Parathyroid adenoma (tissue), 2 donors: ENCODE measurements around the gene RNF19B.

Experiments
- H2AFZ ChIP-seq: fragments of 300-600 bp; sonication (generic); one replicate; pipeline ENCODE4 v1.7.0; 2017; ENCODE audit warnings: antibody characterized with exemption, mild to moderate bottlenecking
- H3K27ac ChIP-seq: fragments of 300-600 bp; sonication (generic); one replicate; pipeline ENCODE4 v1.7.0; 2017
- H3K27me3 ChIP-seq: fragments of 300-600 bp; sonication (generic); one replicate; pipeline ENCODE4 v1.7.0; 2017; ENCODE audit warnings: low read length; ENCODE audit not compliant: control insufficient read depth, insufficient read depth
- H3K36me3 ChIP-seq: fragments of 300-600 bp; sonication (generic); one replicate; pipeline ENCODE4 v1.7.0; 2017; ENCODE audit warnings: low read length; ENCODE audit not compliant: control insufficient read depth, insufficient read depth
- H3K4me1 ChIP-seq: fragments of 300-600 bp; sonication (generic); one replicate; pipeline ENCODE4 v1.7.0; 2017; ENCODE audit warnings: control low read depth
- H3K4me2 ChIP-seq: fragments of 300-600 bp; sonication (generic); one replicate; pipeline ENCODE4 v1.7.0; 2017; ENCODE audit warnings: low read length
- H3K4me3 ChIP-seq: fragments of 300-600 bp; sonication (generic); one replicate; pipeline ENCODE4 v1.7.0; 2017; ENCODE audit warnings: low read depth, low read length
- H3K79me2 ChIP-seq: fragments of 300-600 bp; sonication (generic); one replicate; pipeline ENCODE4 v1.7.0; 2017; ENCODE audit warnings: control low read depth
- H3K9ac ChIP-seq: fragments of 300-600 bp; sonication (generic); one replicate; pipeline ENCODE4 v1.7.0; 2017; ENCODE audit warnings: mild to moderate bottlenecking
- H3K9me3 ChIP-seq: fragments of 300-600 bp; sonication (generic); one replicate; pipeline ENCODE4 v1.7.0; 2017; ENCODE audit warnings: low read length; ENCODE audit not compliant: control insufficient read depth
- TF ChIP-seq, protein P1 (sequence below): fragments of 300-600 bp; sonication (generic); IDR thresholded peaks from one replicate; pipeline ENCODE4 v1.7.0; 2017; ENCODE audit warnings: antibody characterized with exemption, mild to moderate bottlenecking
- donor health status: primary hyperparathyroidism.

RNF19B gene

DNA sequence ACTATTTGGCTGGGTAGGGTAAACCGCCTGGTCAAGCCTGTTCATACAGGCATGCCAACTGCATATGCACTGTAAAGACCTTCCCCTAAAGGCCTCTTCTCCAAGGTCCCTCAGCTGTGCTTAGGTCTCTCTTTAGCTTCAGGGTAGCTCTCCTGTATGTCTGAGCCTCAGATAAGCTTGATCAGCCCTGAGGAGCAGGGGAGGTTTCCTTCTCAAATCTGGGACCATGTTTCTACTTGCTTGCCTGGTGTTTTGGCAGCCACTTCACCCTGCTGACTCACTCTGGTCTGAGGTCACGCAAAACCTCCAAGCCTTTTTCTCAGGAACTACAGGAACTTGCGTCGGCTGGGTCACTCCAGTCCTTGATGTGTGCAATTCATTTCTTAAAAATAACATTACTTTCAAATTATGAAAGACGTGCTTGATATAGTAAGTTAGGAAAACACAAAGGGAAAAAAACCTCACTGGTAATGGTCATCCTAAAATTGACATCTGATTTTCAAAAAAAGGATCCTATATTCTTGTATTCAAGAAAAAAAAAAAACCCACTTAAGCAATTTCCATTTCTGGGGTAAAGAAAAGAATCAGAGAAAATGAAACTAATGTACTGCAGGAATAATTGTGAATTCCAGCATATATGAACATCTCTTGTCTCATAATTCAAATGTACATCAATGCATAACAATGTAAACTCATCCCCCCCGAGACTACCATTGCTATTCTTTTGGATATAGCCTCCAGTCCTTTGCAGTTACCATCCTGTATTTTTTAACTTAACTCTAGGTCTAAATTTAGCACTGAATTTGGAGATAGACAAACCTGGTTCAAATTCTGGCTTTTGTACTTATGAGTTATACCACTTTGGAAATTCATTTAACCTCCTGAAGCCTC is 24.8 kb upstream of the RNF19B start:
- H3K27me3 ChIP-seq, result no peaks in the 10 kb centered on the region
- no peaks in the 10 kb centered on the region for H3K9me3 ChIP-seq
- TF ChIP-seq, protein P1, sequence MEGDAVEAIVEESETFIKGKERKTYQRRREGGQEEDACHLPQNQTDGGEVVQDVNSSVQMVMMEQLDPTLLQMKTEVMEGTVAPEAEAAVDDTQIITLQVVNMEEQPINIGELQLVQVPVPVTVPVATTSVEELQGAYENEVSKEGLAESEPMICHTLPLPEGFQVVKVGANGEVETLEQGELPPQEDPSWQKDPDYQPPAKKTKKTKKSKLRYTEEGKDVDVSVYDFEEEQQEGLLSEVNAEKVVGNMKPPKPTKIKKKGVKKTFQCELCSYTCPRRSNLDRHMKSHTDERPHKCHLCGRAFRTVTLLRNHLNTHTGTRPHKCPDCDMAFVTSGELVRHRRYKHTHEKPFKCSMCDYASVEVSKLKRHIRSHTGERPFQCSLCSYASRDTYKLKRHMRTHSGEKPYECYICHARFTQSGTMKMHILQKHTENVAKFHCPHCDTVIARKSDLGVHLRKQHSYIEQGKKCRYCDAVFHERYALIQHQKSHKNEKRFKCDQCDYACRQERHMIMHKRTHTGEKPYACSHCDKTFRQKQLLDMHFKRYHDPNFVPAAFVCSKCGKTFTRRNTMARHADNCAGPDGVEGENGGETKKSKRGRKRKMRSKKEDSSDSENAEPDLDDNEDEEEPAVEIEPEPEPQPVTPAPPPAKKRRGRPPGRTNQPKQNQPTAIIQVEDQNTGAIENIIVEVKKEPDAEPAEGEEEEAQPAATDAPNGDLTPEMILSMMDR, result no peak
- H3K4me1 ChIP-seq, result no peaks in the 10 kb centered on the region
- peak overlapping the region; percentile 40 for H3K27ac ChIP-seq
- no peaks in the 10 kb centered on the region for H3K79me2 ChIP-seq
- H3K4me3 ChIP-seq, result no peak overlapping the region
- no peak overlapping the region for H2AFZ ChIP-seq
- no peaks in the 10 kb centered on the region for H3K36me3 ChIP-seq
- no peak overlapping the region for H3K4me2 ChIP-seq
- no peak overlapping the region for H3K9ac ChIP-seq

DNA sequence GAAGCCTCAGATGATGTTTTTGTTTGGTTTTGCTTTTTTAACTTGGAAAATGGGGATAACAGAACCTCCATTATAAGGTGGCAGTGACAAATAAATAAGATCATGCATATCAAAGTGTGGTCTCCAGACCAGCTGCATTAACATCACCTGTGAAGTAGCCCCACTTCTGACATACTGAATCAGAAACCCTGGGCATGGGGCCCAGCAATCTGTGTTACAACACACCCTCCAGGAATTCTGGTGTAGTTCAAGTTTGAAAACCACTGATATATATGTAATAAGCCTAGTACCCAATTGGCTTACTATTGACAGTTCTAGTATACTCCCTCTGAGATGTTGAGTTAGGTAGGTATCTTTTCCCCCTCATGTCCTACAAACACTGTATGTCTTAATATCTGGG is 24.1 kb upstream of the RNF19B start:
- Histone ChIP-seq H3K4me2 (no peak overlapping the region), H3K36me3 (no peaks in the 10 kb centered on the region), H3K9ac (no peak overlapping the region), H3K27ac (peak overlapping the region; percentile 40), H3K9me3 (no peaks in the 10 kb centered on the region), H3K79me2 (no peaks in the 10 kb centered on the region), H3K4me1 (no peaks in the 10 kb centered on the region), H2AFZ (no peak overlapping the region), H3K4me3 (no peak overlapping the region), H3K27me3 (no peaks in the 10 kb centered on the region)
- TF ChIP-seq, protein P1, result no peak

DNA sequence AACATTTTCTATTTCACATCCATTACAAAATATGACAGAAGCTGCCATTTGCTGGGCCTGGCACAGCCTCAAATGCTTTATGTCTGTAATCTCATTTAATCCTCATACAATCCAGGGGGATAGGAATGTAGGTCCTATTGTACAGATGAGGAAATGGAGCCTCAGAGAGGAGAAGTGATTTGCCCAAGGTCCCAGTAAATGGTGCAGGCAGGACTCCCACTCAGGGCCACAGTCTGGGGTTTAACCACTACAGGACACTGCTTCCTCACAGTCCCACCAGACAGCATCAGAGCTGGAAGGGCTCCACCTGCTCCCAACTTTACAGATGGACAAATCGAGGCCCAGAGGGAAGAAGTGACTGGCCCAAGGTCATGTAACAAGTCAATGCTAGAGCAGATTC is 20.6 kb upstream of the RNF19B start:
- Histone ChIP-seq H3K27me3 (no peaks in the 10 kb centered on the region), H3K79me2 (no peaks in the 10 kb centered on the region), H3K9me3 (no peaks in the 10 kb centered on the region), H3K9ac (no peak overlapping the region), H3K4me2 (no peak overlapping the region), H3K4me3 (no peak overlapping the region), H2AFZ (no peak overlapping the region), H3K36me3 (no peaks in the 10 kb centered on the region), H3K27ac (no peak overlapping the region), H3K4me1 (no peaks in the 10 kb centered on the region)
- TF ChIP-seq, protein P1, result no peak

DNA sequence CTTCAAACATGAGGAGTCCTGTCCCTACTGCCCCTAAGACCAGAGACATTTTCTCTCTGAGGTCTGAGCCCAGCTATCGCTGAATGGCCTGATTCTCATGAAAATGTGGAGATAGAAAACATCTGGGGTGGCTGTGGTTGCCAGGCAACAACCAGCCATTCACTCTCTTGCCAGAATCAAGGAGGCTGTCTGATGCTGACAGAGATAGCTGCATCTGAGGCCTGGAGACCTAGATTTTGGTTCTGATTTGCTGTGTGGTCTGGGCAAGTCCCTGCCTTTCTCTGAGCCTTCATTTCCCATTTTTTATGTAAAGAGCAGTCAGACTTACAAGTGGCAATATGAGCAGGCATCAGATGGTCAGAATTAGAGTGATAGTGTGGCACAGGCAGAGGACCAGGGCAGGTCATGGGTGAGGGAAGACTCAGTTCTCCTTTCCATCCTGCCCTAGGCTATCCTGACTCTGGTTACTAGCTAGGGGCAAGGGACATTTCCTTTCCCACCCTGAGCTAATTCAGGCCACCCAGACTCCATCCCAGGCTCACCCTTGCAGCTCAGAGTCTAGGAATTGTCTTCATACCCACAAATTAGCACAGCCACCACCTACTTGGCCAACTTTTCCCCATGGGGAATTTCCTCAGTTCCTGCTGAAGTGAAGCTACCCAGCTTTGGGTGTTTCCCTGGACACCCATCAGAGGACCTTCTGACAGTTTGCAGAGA is 20.0 kb upstream of the RNF19B start:
- TF ChIP-seq, protein P1, result no peak
- H3K36me3 ChIP-seq, result no peaks in the 10 kb centered on the region
- H3K27me3 ChIP-seq, result no peaks in the 10 kb centered on the region
- H3K9ac ChIP-seq, result no peak overlapping the region
- no peaks in the 10 kb centered on the region for H3K9me3 ChIP-seq
- no peak overlapping the region for H3K4me2 ChIP-seq
- no peaks in the 10 kb centered on the region for H3K4me1 ChIP-seq
- H2AFZ ChIP-seq, result no peak overlapping the region
- no peak overlapping the region for H3K4me3 ChIP-seq
- H3K79me2 ChIP-seq, result no peaks in the 10 kb centered on the region
- H3K27ac ChIP-seq, result no peak overlapping the region
